Astrocyte (in vitro differentiated cells and primary cell): Measurements from ENCODE around the gene MPRIP.

Experiments used
- EZH2 ChIP-seq: IDR thresholded peaks from 2 replicates; pipeline ENCODE4 v1.6.1; 2012; ENCODE audit warnings: mild to moderate bottlenecking, low read length, inconsistent platforms; ENCODE audit not compliant: insufficient read depth
- TF ChIP-seq, protein P1 (sequence below): IDR thresholded peaks from 2 replicates; pipeline ENCODE4 v1.5.1; 2011; ENCODE audit warnings: low read depth, mild to moderate bottlenecking, inconsistent platforms, low read length, moderate library complexity; ENCODE audit not compliant: insufficient read depth

DNA sequence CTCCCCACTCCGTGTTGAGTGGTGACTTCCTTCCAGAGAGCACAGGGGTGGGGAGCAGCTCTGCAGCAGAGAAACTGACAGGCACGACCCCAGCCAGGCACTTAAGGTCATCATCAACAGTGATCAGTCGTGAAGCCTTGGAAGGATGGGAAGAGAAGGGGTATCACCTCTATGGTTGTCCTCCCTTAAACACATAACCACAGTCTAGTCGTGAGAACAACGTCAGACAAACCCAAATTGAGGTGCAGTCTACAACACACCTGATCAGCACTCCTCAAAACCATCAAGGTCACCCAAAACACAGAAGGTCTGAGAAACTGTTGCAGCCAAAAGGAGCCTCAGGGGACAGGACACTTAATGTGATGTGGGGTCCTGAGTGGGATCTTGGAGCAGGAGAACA lies 68.3 kb downstream of the MPRIP start:
- TF ChIP-seq EZH2 = no peak
- TF ChIP-seq, protein P1, sequence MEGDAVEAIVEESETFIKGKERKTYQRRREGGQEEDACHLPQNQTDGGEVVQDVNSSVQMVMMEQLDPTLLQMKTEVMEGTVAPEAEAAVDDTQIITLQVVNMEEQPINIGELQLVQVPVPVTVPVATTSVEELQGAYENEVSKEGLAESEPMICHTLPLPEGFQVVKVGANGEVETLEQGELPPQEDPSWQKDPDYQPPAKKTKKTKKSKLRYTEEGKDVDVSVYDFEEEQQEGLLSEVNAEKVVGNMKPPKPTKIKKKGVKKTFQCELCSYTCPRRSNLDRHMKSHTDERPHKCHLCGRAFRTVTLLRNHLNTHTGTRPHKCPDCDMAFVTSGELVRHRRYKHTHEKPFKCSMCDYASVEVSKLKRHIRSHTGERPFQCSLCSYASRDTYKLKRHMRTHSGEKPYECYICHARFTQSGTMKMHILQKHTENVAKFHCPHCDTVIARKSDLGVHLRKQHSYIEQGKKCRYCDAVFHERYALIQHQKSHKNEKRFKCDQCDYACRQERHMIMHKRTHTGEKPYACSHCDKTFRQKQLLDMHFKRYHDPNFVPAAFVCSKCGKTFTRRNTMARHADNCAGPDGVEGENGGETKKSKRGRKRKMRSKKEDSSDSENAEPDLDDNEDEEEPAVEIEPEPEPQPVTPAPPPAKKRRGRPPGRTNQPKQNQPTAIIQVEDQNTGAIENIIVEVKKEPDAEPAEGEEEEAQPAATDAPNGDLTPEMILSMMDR = no peak
